AG09309 (cell line): ENCODE measurements around the gene XRRA1.
A peak's percentile ranks its signal among the peaks of the same experiment; 100 is the strongest.

Source experiments
- DNase-seq: peaks from one replicate; pipeline ENCODE4 v3.0.0-alpha.2; 2010; ENCODE audit warnings: low read depth
- H3K4me3 ChIP-seq: 2 replicates; pipeline ENCODE4 v1.5.1; 2011; ENCODE audit warnings: mild to moderate bottlenecking, low read depth, low read length, moderate library complexity; ENCODE audit not compliant: control insufficient read depth
- TF ChIP-seq, protein P1 (sequence below): IDR thresholded peaks from 2 replicates; pipeline ENCODE4 v1.5.1; 2011; ENCODE audit warnings: mild to moderate bottlenecking, low read depth, low read length, inconsistent platforms; ENCODE audit not compliant: insufficient read depth, control insufficient read depth; ENCODE audit errors: missing control alignments

The XRRA1 gene

DNA sequence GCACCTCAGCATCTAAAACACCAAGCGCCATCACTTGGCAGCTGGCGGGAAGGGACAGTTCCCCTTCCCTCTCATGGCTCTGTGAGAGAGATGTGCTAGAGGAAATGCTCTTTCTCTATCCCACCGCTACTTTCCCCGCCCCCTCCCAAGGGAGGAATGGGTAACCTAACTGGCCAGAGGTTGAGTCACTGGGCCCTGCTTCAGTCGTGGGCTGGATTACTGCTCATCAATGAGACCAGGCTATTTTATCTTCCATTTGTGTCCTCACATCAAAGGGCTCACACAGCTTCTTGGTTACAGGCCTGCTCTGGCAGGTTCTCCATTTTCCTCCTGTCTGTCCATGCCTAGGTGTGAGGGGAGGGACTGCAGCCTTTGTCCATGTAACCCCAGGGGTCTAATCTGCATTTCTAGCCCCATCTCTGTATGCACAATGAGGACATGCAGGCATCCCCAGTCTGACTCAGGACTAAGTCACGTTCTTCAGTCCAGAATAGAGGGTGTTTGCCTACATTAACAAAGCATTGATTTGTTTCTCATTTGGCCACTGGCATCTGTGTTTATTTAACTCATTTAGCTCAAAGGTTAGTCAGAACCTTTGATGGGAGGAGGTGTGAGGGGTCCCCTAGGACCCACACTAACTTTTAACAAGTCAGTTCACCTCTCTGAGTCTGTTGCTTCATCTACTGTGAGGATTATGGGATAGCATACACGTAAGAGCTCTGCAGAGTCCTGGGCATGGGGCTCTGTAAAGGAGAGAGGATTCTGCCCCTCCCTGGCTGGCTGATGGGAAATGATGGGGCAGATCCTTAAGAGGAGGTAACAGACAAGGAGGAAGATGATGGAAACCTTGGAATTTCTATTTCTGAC lies 99.1 kb downstream of the XRRA1 start:
- DNase-seq, result no peak
- TF ChIP-seq, protein P1, sequence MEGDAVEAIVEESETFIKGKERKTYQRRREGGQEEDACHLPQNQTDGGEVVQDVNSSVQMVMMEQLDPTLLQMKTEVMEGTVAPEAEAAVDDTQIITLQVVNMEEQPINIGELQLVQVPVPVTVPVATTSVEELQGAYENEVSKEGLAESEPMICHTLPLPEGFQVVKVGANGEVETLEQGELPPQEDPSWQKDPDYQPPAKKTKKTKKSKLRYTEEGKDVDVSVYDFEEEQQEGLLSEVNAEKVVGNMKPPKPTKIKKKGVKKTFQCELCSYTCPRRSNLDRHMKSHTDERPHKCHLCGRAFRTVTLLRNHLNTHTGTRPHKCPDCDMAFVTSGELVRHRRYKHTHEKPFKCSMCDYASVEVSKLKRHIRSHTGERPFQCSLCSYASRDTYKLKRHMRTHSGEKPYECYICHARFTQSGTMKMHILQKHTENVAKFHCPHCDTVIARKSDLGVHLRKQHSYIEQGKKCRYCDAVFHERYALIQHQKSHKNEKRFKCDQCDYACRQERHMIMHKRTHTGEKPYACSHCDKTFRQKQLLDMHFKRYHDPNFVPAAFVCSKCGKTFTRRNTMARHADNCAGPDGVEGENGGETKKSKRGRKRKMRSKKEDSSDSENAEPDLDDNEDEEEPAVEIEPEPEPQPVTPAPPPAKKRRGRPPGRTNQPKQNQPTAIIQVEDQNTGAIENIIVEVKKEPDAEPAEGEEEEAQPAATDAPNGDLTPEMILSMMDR, result no peak
- H3K4me3 ChIP-seq, result no peak overlapping the region

DNA sequence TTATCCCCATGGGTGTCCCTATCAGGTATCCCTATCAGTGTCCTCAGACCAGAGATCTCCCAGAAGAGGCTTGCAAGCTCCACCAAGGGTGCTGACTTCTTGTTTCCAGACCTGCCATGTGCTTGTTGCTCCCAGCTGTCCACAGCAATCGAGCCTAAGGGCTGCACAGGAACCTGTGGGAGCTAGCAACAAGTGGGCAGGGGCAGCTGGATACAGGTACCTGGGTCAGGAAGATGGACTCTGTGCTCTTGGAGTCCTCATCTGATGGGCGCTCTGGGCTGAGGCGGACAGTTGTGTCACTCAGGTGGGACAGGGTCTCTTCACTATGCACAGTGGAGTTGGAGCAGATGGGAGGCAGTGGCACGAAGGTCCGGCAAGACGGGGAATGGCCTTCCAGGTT lies 101.0 kb downstream of the XRRA1 start:
- H3K4me3 ChIP-seq, result no peak overlapping the region
- TF ChIP-seq, protein P1, result no peak
- no peak for DNase-seq

DNA sequence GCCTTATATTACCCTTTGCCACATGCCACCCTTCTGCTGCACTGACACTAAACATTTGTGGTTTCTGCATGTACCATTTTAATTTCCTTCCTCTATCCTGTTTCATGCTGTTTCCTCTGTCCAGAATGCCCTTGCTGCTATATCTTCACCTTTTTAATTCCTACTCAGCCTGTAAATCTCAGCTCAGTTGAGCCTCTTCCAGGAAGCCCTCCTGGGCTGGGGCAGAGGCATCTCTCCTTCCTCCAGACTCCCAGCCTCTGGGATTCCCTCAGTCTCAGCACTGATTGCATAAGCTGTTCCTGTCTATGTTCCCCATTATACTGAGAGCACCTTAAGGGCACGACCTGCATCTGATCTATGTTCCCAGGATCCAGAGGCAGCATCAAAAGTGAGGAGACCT lies 101.5 kb downstream of the XRRA1 start:
- no peak overlapping the region for H3K4me3 ChIP-seq
- no peak for DNase-seq
- TF ChIP-seq, protein P1, result no peak

DNA sequence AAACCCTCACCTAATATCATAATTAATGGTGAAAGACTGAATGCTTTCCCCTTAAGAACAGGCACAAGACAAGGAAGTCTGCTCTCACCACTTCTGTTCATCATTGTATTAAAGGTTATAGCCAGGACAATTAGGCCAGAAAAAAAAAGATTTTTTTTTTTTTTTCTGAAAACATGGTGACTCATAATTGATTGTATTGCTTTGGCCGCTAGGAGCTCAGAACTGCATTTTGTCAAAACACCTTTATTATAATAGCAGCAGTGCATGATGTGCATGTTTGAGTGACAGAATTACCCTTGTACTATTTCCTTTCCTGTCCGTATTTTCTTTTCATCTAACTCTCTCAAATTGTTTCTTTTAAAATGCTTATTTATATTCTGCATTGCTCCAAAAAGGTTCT lies 102.1 kb downstream of the XRRA1 start:
- no peak for DNase-seq
- H3K4me3 ChIP-seq, result no peak overlapping the region
- TF ChIP-seq, protein P1, result peak; percentile 12

DNA sequence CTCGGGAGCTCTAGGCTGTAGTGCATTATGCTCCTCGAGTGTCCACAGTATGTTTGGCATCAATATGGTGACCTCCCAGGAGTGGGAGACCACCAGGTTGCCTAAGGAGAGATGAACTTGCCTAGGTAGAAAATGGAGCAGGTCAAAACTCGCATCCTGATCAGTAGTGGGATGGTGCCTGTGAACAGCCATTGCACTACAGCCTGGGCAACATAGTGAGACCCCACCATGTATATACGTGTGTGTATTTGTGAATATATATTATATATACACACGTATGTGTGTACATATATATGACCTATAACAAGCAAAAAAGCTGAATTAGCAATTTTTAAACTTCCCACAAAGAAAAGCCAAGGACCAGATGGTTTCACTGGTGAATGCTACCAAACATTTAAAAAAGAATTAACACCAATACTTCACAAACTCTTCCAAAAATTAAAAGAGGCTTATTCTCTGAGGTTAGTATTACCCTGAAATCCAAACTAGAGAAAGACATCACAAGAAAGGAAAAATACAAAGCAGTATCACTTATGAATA lies 102.8 kb downstream of the XRRA1 start:
- no peak overlapping the region for H3K4me3 ChIP-seq
- TF ChIP-seq, protein P1, result no peak
- no peak for DNase-seq

DNA sequence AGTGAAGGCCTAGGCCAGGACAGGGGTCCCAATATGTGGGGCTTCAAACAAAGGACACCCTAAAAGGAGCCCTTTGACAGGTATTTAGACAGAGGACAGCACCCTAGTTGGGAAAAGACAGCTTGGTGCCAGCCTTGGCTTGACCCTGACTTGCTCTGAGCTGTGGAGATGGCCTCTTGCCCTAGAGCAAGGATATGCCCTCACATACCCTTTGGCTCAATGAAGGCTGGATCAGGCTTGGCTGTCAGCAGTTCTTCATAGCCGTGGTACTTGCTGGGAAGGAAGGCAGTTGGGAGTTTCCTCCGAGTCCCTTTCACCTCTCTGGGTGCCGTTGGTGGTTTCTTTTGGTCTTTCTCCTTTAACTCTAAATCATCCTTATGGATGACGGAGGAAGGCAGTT lies 104.0 kb downstream of the XRRA1 start:
- DNase-seq, result no peak
- TF ChIP-seq, protein P1, result no peak
- no peak overlapping the region for H3K4me3 ChIP-seq

DNA sequence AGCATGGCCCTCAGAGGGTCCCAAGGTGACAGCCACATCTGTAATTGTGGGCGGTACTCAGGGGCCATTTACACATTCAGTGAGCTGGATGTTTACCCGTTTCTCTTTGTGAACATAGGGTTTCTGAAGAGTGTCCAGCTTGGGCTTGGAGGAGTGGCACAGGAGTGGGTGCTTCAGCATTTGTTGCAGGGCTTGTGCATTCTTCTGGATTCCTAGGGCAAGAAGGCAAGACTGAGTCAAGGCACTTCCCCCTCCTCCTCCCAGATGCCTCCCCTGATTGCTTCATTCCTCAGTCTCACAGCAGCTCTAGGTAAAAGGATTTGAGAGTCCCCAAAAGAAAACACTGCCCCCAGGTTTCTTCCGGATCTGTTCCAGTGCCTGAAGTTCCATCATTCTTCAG lies 104.8 kb downstream of the XRRA1 start:
- DNase-seq, result no peak
- H3K4me3 ChIP-seq, result no peak overlapping the region
- TF ChIP-seq, protein P1, result no peak
